HG02759 (cell line): ENCODE results near the gene NAALADL2.
"Not testable (repeated sequence)": the region's sequence is repeated elsewhere in the genome, so short reads cannot be mapped to it uniquely, and the experiment has no call there.

Experiments
- ATAC-seq: cut with Tn5 transposase; IDR thresholded peaks from one replicate; pipeline ENCODE4 v1.9.1; 2021; ENCODE audit warnings: mild to moderate bottlenecking, moderate library complexity; ENCODE audit not compliant: unreplicated experiment

The NAALADL2 gene

DNA sequence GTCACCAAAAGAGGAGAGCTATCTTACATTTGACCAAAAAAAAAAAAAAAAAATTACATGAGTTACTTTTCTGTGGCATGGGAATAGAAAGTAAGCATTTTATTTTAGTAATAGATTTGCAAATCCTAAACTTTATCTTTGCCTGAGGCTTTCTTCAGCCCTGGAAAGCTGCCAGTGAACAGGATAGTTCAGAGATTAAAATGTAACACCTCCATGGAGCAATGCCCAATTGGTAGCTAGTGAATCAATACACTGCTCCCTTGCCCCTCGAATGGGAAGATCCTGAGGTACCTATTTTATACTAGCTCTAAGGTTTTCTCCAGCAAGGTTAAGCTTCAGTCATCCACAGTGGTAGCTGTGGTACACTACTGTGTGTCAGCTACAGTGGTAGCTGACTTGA lies 867.1 kb downstream of the NAALADL2 start:
- no peak for ATAC-seq

GRCh38 chr3:175728566-175728965 lies 869.4 kb downstream of the NAALADL2 start:
- no peak for ATAC-seq

- ATAC-seq = no peak
Measured at GRCh38 chr3:175729466-175729865, 870.3 kb downstream of the NAALADL2 start.

DNA sequence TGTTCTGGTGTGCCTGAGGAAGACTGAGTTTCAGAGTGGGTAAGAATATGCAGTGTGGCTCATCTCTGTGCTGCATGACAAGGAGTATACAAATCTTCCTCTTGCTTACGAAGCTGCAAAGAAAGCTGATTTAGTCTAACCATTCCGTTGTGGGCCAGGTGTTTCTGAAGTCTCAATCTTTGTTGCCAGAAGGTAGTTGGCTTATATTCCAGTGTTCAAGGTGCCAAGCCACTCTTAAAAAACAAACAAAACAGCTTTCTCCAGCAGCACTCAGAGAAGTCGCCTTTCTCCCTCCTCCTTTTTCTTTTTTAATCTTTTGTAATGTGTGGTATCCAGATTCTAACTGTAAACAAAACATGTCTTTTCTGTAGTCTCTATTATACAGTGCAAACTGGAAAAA lies 872.4 kb downstream of the NAALADL2 start:
- no peak for ATAC-seq

DNA sequence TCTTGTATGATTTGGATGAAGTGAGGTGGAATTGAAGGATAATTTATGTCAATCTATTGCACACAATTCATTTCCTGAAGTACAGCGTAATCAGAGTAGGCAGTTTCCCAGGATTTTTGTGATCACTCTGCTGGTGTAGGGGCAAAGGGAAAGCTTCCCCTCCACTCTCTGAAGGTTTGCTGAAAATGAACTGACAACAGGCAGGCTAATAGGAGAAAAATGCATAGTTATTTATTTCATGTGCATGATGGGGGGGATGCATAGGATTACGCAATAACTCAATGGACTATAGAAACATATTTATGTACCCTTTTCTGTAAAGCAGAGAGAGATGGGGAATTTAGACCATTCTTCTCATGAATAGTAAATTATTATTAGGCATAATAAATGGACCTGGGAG lies 872.9 kb downstream of the NAALADL2 start:
- ATAC-seq = no peak

DNA sequence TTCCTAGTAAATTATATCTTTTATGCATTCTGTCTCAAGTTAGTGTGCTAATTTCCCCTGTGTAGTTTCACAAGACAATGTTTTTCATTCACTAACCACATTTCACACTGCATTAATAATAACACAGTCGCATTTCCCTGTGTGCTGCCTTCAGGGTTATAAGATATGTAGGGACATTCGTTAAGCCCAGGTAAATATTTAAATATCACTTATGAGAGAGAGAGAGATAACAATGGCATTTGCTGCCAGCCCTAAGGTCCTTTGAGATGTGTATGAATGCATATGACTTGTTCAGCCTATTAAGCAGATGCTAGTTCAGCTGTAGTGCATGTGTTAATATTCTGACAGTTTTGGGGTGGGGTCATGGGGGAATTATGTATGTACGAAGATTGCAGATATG lies 876.7 kb downstream of the NAALADL2 start:
- no peak for ATAC-seq

DNA sequence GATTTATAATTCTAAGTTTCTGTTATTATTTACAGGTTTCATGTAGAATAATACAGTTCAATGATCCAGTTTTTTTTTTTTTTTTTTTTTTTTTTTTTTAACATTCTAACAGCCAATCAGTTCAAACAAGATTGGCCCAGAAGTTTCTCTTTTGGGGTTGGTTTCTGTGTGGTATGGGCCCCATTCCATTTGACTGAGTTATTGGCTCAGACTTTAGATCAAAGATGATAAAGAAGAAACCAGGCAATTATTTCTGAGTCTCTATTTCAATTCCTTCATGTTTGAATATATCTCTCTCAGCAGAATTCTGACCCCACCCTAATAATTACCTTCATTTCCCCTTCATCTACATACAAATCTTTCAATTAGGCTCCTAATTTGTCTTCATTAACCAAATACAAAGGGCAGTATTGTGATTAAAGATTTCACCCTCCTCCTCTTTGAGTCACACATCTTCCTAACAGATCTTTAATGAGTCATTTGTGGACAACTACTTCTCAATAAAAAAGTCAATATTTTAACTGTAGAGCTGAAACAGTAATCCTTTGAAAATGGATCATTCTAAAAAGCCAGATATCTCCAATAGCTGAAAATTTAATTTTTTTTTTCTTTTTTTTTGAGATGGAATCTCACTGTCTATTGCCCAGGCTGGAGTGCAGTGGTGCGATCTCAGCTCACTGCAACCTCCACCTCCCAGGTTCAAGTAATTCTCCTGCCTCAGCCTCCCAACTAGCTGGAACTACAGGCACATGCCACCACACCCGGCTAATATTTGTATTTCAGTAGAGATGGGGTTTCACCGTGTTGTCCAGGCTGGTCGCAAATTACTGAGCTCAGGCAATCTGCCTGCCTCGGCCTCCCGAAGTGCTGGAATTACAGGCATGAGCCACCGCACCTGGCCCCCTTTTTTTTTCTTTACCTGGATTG lies 878.8 kb downstream of the NAALADL2 start:
- no peak for ATAC-seq

GRCh38 chr3:175741951-175742350 lies 882.8 kb downstream of the NAALADL2 start:
- ATAC-seq = no peak

DNA sequence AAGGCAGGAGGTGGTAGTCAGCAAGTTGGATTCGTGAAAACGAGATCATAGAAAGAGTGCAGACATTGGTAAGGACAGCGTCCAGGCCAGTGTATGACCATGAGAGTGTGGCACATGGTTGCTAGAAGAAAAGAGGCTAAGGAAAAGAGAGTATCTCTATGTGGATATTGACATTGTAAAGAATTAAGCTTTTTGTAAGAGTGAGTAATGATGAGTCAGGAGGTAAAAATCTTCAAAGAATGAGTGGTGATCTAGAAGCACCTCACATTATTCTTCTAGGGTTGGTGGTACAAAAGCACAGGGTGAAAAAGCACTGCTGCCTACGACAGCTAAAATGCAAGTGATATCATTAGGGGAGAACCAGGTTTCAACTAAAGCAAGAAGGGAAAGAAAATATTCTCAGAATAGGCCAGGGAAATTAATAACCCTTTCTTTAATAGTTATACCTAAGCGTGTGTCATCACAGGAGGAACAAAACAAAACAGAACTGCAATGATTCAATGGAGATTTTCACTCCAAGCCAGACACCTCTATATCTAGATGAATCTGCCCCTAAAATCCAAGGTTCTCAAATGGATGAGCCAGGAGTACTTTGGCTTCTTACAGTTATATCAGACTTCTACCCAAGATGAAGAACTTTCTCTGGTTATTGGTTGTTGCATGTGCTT lies 884.7 kb downstream of the NAALADL2 start:
- no peak for ATAC-seq

GRCh38 chr3:175746308-175746707 lies 887.2 kb downstream of the NAALADL2 start:
- no peak for ATAC-seq

DNA sequence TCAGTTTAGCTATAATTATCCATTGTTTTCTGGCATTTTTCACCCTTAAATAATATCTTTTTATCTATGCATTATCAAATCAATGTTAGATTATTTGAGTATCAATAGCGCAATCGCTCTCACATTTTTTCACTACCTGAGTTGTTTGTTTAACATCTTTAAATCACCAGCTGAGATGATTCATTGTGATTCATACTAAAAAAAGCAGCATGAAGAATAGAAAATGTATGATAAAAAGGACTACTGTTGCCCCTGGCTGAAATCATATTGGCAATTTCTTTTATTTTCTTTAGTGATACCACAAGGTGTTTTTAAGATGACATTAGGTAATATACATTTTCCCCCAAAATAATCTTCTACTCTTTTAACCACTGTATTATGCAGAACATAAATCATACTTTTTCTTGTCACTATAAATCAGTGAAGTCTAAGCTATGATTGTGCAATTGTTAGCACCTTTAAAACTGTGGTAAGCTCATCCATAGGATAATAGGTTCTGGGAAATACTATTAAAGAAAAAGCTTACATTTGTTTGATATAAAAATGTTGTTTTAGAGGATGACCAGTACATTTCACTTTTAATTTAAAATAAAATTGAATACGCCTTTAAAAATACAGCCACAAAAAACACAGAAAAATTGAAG lies 889.1 kb downstream of the NAALADL2 start:
- ATAC-seq = no peak

DNA sequence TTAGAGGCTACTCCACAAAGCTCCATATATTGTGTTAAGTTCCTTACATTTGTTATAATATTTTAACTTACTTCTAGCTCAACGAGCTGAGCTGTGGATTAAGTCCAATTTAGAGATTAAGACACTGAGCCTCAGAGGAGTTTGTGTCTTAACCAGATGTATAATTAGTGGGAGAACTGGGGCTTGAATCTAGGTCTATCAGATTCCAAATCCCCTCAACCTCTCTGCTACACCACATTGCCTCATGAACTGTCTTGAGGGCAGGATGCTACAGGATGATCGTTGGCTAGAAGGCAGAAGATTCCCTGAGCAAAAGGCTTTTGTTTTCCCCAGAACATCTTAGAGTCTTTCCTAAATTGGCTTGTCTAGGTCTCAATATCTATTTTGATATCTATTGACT lies 890.8 kb downstream of the NAALADL2 start:
- no peak for ATAC-seq

- no peak for ATAC-seq
Measured at GRCh38 chr3:175751089-175751488, 892.0 kb downstream of the NAALADL2 start.

DNA sequence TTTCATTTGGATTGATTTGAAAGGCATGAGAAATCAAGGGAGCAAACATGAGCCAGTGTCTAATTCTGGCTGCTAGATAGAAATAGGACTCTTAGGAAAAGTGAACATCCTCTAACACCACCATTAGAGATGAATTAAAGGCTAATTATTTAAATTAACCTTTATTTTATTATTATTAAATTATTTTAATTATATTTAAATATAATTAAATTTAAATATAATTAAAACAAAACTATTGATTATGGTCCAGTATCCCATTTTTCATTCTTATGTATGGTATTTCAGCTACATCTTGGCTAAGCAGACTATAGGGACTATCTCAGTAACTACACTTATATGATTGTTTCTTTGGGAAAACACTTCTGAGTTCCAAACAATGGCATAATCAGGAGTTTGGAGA lies 904.8 kb downstream of the NAALADL2 start:
- ATAC-seq = no peak

DNA sequence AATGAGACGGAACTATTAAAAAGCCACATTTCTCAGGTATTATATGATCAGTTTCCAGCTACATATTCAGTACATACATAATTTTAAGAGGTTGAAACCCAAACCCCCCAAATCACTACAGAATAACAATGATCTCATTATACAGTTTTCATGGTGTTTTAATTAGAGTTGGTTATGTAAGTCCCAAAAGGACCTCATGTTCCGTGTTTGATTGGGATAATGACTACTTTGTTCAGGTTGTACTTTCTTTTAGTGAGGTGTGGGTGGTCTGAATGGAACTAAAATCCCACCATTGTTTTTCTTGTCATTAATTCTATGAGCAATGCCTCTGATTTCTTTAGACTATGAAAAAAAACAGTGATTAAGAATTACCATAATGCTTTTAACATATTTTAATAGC lies 905.6 kb downstream of the NAALADL2 start:
- ATAC-seq = no peak

DNA sequence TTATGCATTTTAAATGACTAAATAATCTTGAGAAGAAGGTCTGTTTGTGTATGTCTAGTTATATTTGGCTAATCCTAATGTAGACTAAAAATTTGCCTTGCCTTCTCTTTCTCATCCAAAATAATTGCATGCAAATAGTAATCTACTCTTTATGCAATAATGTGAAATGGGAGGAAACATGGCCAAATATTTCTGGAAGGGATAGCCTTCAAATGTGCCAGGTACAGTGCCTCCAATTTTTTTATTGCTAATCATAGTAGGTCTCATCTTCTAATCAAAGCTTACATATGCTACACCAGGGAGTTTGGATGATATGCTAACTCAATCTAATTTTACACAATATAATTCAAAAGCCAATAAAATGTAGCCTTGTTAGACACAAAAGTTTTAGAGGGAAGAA lies 911.3 kb downstream of the NAALADL2 start:
- no peak for ATAC-seq

- ATAC-seq = no peak
Measured at GRCh38 chr3:175777495-175777894, 918.4 kb downstream of the NAALADL2 start.

GRCh38 chr3:175777965-175778364 lies 918.8 kb downstream of the NAALADL2 start:
- no peak for ATAC-seq

DNA sequence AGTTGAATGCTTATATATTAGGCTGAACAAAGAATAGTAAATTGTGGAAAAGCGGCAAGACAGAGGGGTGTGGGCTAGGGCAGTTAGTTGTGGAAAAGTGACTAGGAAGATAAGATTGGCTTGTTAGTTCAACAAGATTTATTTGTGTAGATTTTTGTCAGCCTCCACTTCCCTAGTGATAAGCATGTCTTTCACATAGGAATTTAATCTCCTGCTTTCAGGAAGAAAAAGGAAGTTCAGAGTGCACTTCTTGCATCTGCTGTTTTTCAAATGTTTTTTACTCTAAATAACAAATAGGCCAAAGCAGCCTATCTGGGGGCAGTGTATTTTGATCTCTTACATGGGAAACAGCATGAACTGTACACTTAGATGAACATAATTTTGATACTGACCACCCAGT lies 919.9 kb downstream of the NAALADL2 start:
- no peak for ATAC-seq

DNA sequence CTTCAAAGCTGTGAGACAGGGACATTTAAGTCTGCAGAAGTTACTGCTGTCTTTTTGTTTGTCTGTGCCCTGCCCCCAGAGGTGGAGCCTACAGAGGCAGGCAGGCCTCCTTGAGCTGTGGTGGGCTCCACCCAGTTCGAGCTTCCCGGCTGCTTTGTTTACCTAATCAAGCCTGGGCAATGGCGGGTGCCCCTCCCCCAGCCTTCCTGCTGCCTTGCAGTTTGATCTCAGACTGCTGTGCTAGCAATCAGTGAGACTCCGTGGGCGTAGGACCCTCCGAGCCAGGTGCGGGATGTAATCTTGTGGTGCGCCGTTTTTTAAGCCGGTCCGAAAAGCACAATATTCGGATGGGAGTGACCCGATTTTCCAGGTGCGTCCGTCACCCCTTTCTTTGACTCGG lies 928.0 kb downstream of the NAALADL2 start:
- not testable (repeated sequence) for ATAC-seq

GRCh38 chr3:175792245-175792644 lies 933.1 kb downstream of the NAALADL2 start:
- no peak for ATAC-seq

- ATAC-seq = no peak
Measured at GRCh38 chr3:175798326-175798725, 939.2 kb downstream of the NAALADL2 start.
